PC-3 (cell line): ENCODE measurements around the gene USP11.

Experiments used
- EZH2 ChIP-seq: fragments of 300-600 bp; sonication (generic); IDR thresholded peaks from one replicate; pipeline ENCODE4 v1.6.1; 2017; ENCODE audit warnings: antibody characterized with exemption, mild to moderate bottlenecking, low read length; ENCODE audit not compliant: unreplicated experiment
- TF ChIP-seq, protein P1 (sequence below): fragments of 300-600 bp; sonication (generic); conservative IDR thresholded peaks from 2 replicates; pipeline ENCODE4 v1.5.1; 2017; ENCODE audit warnings: antibody characterized with exemption, low read depth, mild to moderate bottlenecking, low read length

DNA sequence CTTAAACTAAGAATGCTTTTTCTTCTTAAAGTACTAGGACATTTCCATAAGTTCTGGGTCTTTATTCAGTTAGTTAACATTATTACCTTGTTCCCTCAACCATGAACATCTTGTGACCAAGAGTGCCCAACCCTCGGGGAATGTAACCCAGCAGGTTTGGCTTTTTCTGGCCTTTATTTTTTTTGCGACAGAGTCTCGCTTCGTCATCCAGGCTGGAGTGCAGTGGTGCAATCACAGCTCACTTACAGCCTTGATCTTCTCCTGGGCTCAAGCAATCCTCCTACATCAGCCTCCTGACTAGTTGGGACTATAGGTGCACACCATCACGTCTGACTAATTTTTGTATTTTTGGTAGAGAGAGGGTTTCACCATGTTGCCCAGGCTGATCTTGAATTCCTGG is 65.1 kb downstream of the USP11 start:
- no peak for TF ChIP-seq EZH2
- TF ChIP-seq, protein P1, sequence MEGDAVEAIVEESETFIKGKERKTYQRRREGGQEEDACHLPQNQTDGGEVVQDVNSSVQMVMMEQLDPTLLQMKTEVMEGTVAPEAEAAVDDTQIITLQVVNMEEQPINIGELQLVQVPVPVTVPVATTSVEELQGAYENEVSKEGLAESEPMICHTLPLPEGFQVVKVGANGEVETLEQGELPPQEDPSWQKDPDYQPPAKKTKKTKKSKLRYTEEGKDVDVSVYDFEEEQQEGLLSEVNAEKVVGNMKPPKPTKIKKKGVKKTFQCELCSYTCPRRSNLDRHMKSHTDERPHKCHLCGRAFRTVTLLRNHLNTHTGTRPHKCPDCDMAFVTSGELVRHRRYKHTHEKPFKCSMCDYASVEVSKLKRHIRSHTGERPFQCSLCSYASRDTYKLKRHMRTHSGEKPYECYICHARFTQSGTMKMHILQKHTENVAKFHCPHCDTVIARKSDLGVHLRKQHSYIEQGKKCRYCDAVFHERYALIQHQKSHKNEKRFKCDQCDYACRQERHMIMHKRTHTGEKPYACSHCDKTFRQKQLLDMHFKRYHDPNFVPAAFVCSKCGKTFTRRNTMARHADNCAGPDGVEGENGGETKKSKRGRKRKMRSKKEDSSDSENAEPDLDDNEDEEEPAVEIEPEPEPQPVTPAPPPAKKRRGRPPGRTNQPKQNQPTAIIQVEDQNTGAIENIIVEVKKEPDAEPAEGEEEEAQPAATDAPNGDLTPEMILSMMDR: no peak
